IMR-90 (cell line): Measurements from ENCODE around the gene ADCY5. TPM values are rescaled to one million over a fixed set of nuclear protein-coding genes. Genes with fewer than 3 reads are reported as not detected.

Source experiments
- ATAC-seq: fragments of 200-7000 bp; cut with Tn5 transposase; 2 replicates; pipeline ENCODE4 v1.9.1; 2020; ENCODE audit warnings: low read depth, mild to moderate bottlenecking, moderate library complexity
- BruUV-seq: library from RNA; stranded (reverse); fragments of 400-500 nt; replicated peaks from 2 replicates; lab custom pipeline; 2021; lab: Mats Ljungman, UMichigan
- CTCF ChIA-PET: fragments of 300-600 bp; formaldehyde crosslinking; extraction: SDS; loops from one replicate; lab custom pipeline; 2021; ENCODE audit warnings: antibody characterized with exemption; lab: Yijun Ruan, JAX
- POLR2A ChIA-PET: fragments of 300-600 bp; sonication (Branson Sonifier 250); formaldehyde crosslinking; loops from one replicate; lab custom pipeline; 2022; ENCODE audit warnings: antibody characterized with exemption; ENCODE audit not compliant: unreplicated experiment; lab: Charles Lee
- DNase-seq: peaks from one replicate; pipeline ENCODE4 v3.0.0; 2013
- H2AFZ ChIP-seq: replicated peaks from 2 replicates; pipeline ENCODE3; 2013; ENCODE audit warnings: low read length, mild to moderate bottlenecking; ENCODE audit not compliant: poor library complexity
- H2AK5ac ChIP-seq: 2 replicates; pipeline ENCODE4 v1.6.1; 2013; ENCODE audit warnings: low read depth, low read length, inconsistent platforms
- H2AK9ac ChIP-seq: replicated peaks from 2 replicates; pipeline ENCODE3; 2013; ENCODE audit warnings: mild to moderate bottlenecking, low read depth, low read length, moderate library complexity; ENCODE audit not compliant: poor library complexity
- H2BK120ac ChIP-seq: 2 replicates; pipeline ENCODE4 v1.6.1; 2013; ENCODE audit warnings: low read depth, low read length, inconsistent platforms
- H2BK15ac ChIP-seq: 3 replicates; pipeline ENCODE4 v1.6.1; 2013; ENCODE audit warnings: low read depth, low read length, inconsistent platforms
- H2BK20ac ChIP-seq: 2 replicates; pipeline ENCODE4 v1.6.1; 2013; ENCODE audit warnings: low read depth, mild to moderate bottlenecking, inconsistent platforms, low read length, moderate library complexity
- H2BK5ac ChIP-seq: 2 replicates; pipeline ENCODE4 v1.6.1; 2013; ENCODE audit warnings: mild to moderate bottlenecking, low read depth, low read length, inconsistent platforms; ENCODE audit not compliant: poor library complexity, severe bottlenecking
- H3K14ac ChIP-seq: replicated peaks from 2 replicates; pipeline ENCODE4 v1.6.1; 2013; ENCODE audit warnings: low read depth, low read length, inconsistent platforms
- H3K18ac ChIP-seq: 2 replicates; pipeline ENCODE4 v1.6.1; 2013; ENCODE audit warnings: low read depth, low read length, control low read depth
- H3K23ac ChIP-seq: 2 replicates; pipeline ENCODE4 v1.6.1; 2013; ENCODE audit warnings: low read depth, low read length, inconsistent platforms
- H3K27ac ChIP-seq: 2 replicates; pipeline ENCODE4 v1.5.1; 2013; ENCODE audit warnings: mild to moderate bottlenecking, control low read depth, low read length; ENCODE audit not compliant: insufficient read depth
- H3K27me3 ChIP-seq: 2 replicates; pipeline ENCODE4 v1.6.1; 2013; ENCODE audit warnings: low read length; ENCODE audit not compliant: control insufficient read depth, insufficient read depth
- H3K36me3 ChIP-seq: 2 replicates; pipeline ENCODE4 v1.6.1; 2013; ENCODE audit warnings: low read length, mixed read lengths; ENCODE audit not compliant: control insufficient read depth, insufficient read depth
- H3K4ac ChIP-seq: 2 replicates; pipeline ENCODE4 v1.6.1; 2013; ENCODE audit warnings: low read depth, low read length, inconsistent platforms
- H3K4me1 ChIP-seq: 2 replicates; pipeline ENCODE4 v1.6.1; 2013; ENCODE audit warnings: low read length, mixed read lengths; ENCODE audit not compliant: control insufficient read depth, insufficient read depth
- H3K4me2 ChIP-seq: 2 replicates; pipeline ENCODE4 v1.6.1; 2013; ENCODE audit warnings: low read depth, mild to moderate bottlenecking, control low read depth, low read length, moderate library complexity
- H3K4me3 ChIP-seq: 2 replicates; pipeline ENCODE4 v1.5.1; 2013; ENCODE audit warnings: low read depth, mild to moderate bottlenecking, control low read depth, low read length, moderate library complexity; ENCODE audit not compliant: insufficient read depth
- H3K56ac ChIP-seq: 2 replicates; pipeline ENCODE4 v1.6.1; 2013; ENCODE audit warnings: low read length, inconsistent platforms; ENCODE audit not compliant: insufficient read depth; ENCODE audit errors: extremely low read depth
- H3K79me1 ChIP-seq, 2 experiments: 2 replicates each; pipeline ENCODE4 v1.6.1; 2013; ENCODE audit warnings: low read length in 2 of 2, inconsistent platforms in 1 of 2, low read depth in 1 of 2
- H3K9ac ChIP-seq: 2 replicates; pipeline ENCODE4 v1.6.1; 2013; ENCODE audit warnings: low read depth, low read length, control low read depth
- H3K9me1 ChIP-seq: 2 replicates; pipeline ENCODE4 v1.6.1; 2013; ENCODE audit warnings: low read length, inconsistent platforms; ENCODE audit not compliant: insufficient read depth
- H3K9me3 ChIP-seq: 2 replicates; pipeline ENCODE4 v1.6.1; 2013; ENCODE audit warnings: low read length; ENCODE audit not compliant: control insufficient read depth, insufficient read depth
- H4K20me1 ChIP-seq: 2 replicates; pipeline ENCODE4 v1.6.1; 2013; ENCODE audit warnings: low read length, inconsistent platforms; ENCODE audit not compliant: insufficient read depth
- H4K5ac ChIP-seq: 2 replicates; pipeline ENCODE4 v1.6.1; 2013; ENCODE audit warnings: mild to moderate bottlenecking, low read depth, low read length, control low read depth
- H4K8ac ChIP-seq, 2 experiments: 2 replicates each; pipeline ENCODE4 v1.6.1; 2013; ENCODE audit warnings: low read depth in 2 of 2, low read length in 2 of 2, control low read depth in 1 of 2, inconsistent platforms in 1 of 2
- H4K91ac ChIP-seq: 2 replicates; pipeline ENCODE4 v1.6.1; 2013; ENCODE audit warnings: low read depth, low read length, inconsistent platforms; ENCODE audit not compliant: insufficient read depth
- MXI1 ChIP-seq: IDR thresholded peaks from 2 replicates; pipeline ENCODE4 v1.6.1; 2012; ENCODE audit warnings: low read depth, mild to moderate bottlenecking, low read length, moderate library complexity, borderline replicate concordance
- RCOR1 ChIP-seq: IDR thresholded peaks from 2 replicates; pipeline ENCODE4 v1.6.1; 2012; ENCODE audit warnings: mild to moderate bottlenecking, low read length, improper control_type of control experiment; ENCODE audit not compliant: insufficient replicate concordance
- SMC3 ChIP-seq: fragments of 150-350 bp; IDR thresholded peaks from 2 replicates; pipeline ENCODE4 v1.6.1; 2016; ENCODE audit warnings: low read depth, mild to moderate bottlenecking, antibody characterized with exemption, low read length, moderate library complexity
- WGBS, 2 experiments: methylation state at CpG; one replicate each; pipeline versions ENCODE4 v1.1.5 to v1.1.7; 2013; ENCODE audit warnings: missing lambda C conversion rate in 2 of 2; ENCODE audit not compliant: insufficient read length in 1 of 2; ENCODE audit errors: extremely low coverage in 2 of 2; 5-methylcytosine and 5-hydroxymethylcytosine counted together
- dilution Hi-C: fragments of 300-500 bp; cut with HindIII; formaldehyde crosslinking; loops from one replicate; pipeline ENCODE4 v1.14.3; 2018; ENCODE audit warnings: low sequenced_read_pairs; ENCODE audit not compliant: unreplicated experiment
- in situ Hi-C: fragments of 300-500 bp; cut with MboI; formaldehyde crosslinking; loops from 3 replicates; pipeline ENCODE4 v1.14.3; 2019; ENCODE audit warnings: low sequenced_read_pairs, inconsistent platforms, mixed read lengths
- intact Hi-C: fragments of 100-400 bp; cut with micrococcal nuclease; formaldehyde crosslinking; loops from 2 replicates; pipeline ENCODE4 v1.10.0; 2022
- polyA plus RNA-seq, 3 experiments: library from polyadenylated mRNA; depleted of rRNA; stranded (reverse); fragments of >200 nt; gene quantifications; 2 replicates each; pipeline ENCODE4 v1.2.3, GENCODE V29; 2012; ENCODE audit warnings: low replicate concordance in 1 of 3
- total RNA-seq: library from RNA; depleted of rRNA; stranded (reverse); fragments of >200 nt; gene quantifications from 2 replicates; pipeline ENCODE4 v1.2.3, GENCODE V29; 2012

Gene ADCY5
- total and polyA plus RNA-seq, 2 of the 4 experiments (the other 2 are of a cell fraction): 0.14 to 0.18 TPM

DNA sequence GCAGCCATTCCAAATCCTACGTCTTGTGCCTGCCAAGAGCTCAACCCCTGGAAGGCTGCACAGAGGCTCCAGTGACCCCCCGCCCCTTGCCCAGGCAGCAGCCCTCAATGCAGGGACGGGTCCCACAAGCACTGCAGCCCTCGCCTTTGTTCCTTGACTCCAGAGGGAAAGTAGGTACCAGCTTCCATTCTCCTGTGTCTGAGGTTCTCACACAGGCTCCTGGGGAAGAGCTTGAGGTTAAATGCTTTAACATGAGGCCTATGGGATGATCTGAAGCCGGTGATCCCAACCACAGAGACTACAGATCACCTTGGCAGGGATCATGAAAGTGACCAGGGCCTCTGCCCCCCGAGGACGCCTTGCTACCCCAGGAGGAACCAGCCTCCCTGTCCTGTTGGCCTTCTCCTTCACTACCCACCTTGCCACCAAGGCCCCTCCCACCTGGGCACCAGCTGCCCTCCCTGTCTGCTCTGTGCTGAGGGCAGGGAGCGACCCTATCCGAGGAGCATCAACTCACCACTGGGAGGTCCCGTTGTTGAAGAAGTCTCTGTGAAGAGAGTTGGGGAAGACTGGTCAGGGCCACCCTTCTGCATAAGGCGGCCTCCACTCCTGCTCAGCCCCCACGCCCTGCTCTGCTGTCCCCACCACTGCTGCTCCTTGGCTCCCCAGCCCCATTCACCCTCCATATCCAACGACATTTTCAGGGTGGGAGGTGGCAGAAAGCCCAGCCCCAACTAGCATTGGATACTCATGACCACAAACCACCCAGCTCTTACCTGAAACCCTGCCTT, 151.9 kb downstream of the ADCY5 start:
- Histone ChIP-seq H3K9me3 (no peaks in the 10 kb centered on the region), H2BK5ac (no peak overlapping the region), H2AFZ (no peak overlapping the region), H3K4me2 (no peak overlapping the region), H3K23ac (no peak overlapping the region), H3K79me1 (no peaks in the 10 kb centered on the region), H3K14ac (no peak overlapping the region), H3K27me3 (peaks cover 48% of the 10 kb centered on the region), H2BK120ac (no peak overlapping the region), H4K5ac (no peak overlapping the region), H3K9ac (no peak overlapping the region), H3K18ac (no peak overlapping the region), H3K4ac (no peak overlapping the region), H3K56ac (no peak overlapping the region; the same call in 1 of the 2 replicates), H2BK20ac (no peak overlapping the region), H3K27ac (no peak overlapping the region), H4K8ac (no peak overlapping the region), H3K4me1 (no peaks in the 10 kb centered on the region), H3K4me3 (no peak overlapping the region), H2AK9ac (no peak overlapping the region), H4K20me1 (no peaks in the 10 kb centered on the region), H3K36me3 (no peaks in the 10 kb centered on the region), H4K91ac (no peak overlapping the region), H2BK15ac (no peak overlapping the region), H3K9me1 (no peaks in the 10 kb centered on the region), H2AK5ac (no peak overlapping the region)
- DNase-seq (no peak), ATAC-seq (no peak)
- BruUV-seq: no TSS peak
- dilution Hi-C loops (no loop called here), intact Hi-C loops (no loop called here), in situ Hi-C loops (no loop called here)
- ChIA-PET CTCF (interaction anchor here (1.5 kb wide), 1 partner anchor 11 kb away, joined by 3 read pairs; no protein-coding TSS in a partner anchor), POLR2A (no interaction called here)
- TF ChIP-seq SMC3 (no peak), RCOR1 (no peak), MXI1 (no peak)
- 60% methylated on average over 1 of the region's 13 CpGs; no CpG with 5 or more reads in 1 of the 2 experiments for WGBS, 2 experiments
